Lower leg skin (tissue), 3 donors: Measurements from ENCODE around the gene TNPO3.

Experiments used
- POLR2A ChIP-seq, 2 donors: fragments of 450-650 bp; IDR thresholded peaks; one replicate each; pipeline ENCODE4 v1.6.1; 2016 to 2017; ENCODE audit warnings: antibody characterized with exemption in 2 of 2, mild to moderate bottlenecking in 1 of 2, moderate library complexity in 1 of 2
- TF ChIP-seq, protein P1 (sequence below), 3 donors: fragments of 450-650 bp; IDR thresholded peaks; one replicate each; pipeline ENCODE4 v1.5.1; 2016; ENCODE audit warnings: antibody characterized with exemption in 3 of 3, mild to moderate bottlenecking in 3 of 3, moderate library complexity in 2 of 3

DNA sequence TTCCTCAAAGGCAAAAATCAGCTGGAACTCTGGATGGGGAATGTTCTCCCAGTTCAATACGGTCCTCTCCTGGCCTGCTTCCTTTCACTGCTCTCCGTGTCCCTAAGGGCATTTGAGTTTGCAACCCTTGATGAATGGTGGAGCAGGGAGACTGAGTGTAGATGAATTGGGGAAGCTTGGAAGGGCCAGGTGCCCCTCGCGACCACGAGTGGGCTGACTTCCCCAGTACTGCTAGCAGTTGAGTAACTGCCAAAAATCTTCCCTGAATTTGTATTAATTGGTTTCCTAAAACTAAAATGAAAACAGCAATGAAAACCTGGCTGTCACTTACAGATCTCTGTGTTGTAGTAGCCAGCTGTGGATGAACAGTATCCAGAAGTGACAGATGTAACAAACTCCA, 103.6 kb downstream of the TNPO3 start:
- TF ChIP-seq, protein P1, sequence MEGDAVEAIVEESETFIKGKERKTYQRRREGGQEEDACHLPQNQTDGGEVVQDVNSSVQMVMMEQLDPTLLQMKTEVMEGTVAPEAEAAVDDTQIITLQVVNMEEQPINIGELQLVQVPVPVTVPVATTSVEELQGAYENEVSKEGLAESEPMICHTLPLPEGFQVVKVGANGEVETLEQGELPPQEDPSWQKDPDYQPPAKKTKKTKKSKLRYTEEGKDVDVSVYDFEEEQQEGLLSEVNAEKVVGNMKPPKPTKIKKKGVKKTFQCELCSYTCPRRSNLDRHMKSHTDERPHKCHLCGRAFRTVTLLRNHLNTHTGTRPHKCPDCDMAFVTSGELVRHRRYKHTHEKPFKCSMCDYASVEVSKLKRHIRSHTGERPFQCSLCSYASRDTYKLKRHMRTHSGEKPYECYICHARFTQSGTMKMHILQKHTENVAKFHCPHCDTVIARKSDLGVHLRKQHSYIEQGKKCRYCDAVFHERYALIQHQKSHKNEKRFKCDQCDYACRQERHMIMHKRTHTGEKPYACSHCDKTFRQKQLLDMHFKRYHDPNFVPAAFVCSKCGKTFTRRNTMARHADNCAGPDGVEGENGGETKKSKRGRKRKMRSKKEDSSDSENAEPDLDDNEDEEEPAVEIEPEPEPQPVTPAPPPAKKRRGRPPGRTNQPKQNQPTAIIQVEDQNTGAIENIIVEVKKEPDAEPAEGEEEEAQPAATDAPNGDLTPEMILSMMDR (IDR thresholded peaks at IDR 0.05): no peak
- TF ChIP-seq POLR2A (IDR thresholded peaks at IDR 0.05): no peak
